Measurements from ENCODE around the gene ABLIM2.

ABLIM2 gene

DNA sequence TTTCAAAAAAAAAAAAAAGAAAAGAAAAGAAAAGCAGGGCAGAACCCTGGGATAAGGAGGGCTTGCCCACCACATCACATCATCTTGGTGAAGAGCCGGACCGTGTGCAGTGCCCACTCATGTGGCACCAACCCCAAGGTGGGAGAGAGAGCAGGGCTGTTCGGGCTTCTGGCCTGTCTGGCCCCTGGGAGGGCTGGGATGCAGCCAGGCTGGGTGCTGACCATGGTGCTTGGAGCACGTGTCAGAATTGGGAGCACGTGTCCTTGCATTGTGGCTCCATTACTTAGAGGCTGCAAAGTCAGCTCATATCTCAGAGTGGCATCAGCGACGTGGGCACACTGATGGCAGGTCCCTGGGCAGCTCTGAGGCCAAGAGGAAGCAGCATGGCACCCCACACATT lies 118.0 kb downstream of the ABLIM2 start:
- no peak for DNase-seq

DNA sequence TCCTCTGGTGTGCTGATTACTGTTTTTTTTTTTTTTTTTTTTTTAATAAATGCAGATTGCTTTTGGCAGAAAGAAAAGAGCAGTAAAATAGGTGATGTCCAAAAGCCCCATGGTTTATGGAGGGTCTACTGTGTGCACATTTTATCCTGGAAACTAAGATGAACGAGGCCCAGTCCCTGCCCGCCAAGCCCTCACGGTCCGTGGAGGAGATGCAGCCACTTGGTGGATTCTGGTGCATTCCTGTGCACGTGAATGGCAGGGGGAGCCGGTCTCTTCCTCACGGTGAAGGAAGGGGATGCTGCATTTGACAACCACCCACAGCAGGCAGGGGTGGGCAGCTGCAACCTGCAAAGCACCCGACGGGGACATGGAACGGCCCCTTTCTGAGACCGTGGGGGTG lies 118.8 kb downstream of the ABLIM2 start:
- no peak for DNase-seq

DNA sequence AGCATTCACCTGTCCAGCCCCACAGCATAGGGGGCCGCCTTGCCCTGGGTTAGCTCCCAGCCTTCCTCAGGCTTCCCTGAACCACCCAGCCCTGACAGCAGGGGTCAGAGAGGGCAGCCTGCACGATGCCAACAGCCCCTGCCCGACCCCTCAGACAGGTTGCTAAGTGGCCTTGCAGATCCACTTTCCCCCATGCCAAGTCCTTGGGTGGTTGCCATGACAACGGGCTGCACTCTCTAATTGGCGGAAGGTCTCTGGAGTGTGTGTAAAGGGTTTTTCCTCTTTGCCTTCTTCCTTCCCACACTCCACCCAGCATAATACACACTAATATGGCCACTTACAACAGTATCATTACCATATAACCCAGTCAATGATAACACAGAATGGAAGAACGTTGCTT lies 119.3 kb downstream of the ABLIM2 start:
- DNase-seq, result no peak

DNA sequence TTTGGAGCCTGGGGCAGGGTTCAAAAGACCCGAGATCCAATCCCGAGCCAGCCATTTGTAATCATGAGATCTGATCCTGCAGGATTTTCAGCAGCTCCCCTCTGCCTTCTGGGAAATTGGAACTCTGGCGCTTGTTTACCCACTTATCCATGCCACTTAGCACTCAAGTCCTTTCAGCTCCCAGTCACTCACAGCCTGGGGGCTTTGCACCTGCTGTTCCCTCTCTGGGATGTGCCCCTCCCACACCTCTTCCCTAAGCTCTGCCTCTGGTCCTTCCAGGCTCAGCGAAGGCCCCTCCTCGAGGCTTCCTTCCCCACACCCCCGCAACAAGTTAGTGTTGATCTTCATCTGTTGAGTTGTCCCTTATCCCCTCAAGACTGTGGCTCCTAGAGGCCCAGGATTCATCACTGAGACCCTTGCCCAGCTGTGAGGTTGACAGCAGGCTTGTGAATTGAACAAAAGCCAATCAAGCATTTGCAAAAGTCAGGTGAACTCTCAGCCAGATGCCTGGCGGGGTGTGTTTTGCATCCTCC lies 119.8 kb downstream of the ABLIM2 start:
- DNase-seq, result no peak

- no peak for DNase-seq
Observed at GRCh38 chr4:8038083-8038482, 120.5 kb downstream of the ABLIM2 start.

DNA sequence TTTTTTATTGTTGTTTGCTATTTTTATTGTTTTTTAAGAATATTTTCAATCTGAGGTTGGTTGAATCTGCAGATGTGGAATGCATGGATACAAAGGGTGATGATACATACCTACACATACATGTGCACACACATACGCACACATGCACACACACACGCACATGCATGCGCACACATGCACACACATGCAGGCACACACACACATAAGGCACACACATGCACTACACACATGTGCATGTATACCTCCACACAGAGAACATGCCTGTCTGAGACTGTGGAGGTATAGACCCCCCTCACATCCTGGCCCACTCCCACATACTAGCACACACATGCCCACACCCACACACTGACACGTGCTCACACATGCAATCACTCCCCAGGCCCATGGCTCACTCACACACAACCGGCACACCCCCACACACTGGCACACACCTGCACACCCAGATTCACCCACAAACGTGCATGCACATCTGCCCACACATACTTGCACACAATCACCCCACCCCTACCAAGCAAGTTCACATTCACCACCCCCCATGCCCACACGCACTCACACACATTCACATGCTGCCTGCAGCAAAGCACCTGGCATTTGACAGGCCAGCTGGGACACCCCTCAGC lies 121.4 kb downstream of the ABLIM2 start:
- DNase-seq, result no peak

DNA sequence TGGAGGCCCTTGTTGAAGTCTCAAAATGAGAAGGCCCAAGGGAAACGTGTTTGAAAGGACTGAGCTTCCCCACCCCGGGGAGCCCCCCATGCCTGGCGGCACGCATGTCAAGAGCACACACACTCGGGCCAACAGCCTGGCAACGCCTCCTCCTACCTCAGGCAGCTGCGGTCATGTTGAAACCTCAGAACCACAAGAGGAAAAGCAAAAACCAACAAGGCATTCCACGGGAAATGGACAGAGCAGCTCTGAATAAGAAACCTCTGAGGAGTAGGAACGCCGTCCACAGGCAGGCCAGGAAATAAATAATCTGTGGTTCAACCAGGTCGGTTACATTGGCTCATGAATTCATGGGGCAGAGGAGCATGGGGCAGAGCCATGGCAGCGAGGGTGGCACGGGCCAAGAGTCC lies 123.2 kb downstream of the ABLIM2 start:
- no peak for DNase-seq

- no peak for DNase-seq
Observed at GRCh38 chr4:8033829-8034528, 124.6 kb downstream of the ABLIM2 start.

DNA sequence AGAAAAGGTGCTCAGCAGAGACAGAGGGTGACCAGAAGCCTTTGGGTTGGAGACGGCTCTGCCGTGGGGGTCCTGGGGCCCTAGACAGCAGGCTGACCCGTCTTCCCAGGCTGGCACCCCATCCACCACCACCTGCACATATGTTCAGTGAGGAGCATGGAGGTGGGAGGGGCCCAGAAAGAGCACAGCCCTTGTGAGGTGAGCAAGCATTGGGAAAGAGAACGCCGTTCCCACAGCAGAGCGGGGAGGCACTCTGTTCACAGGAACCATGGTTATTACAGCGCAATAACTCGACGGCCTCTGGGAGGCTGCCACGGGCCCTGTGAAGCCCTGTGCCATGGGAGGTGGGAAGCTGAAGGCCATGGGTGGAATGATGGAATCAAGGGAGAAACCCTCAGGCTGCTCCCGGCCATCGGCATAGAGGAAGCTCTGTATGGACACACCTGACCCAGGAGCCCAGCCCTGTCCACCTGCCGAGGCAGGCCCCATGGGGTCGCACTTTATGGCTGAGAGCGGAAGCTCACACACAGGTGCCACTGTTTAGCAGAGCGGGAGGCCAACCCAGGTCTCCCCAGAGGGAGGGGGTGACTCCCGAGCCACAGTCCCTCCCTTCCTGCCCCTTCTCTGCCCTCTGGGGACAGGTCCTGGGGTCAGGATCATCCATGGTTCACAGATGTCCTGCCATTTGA lies 125.4 kb downstream of the ABLIM2 start:
- DNase-seq, result no peak

- DNase-seq, result no peak
Observed at GRCh38 chr4:8032381-8032780, 126.2 kb downstream of the ABLIM2 start.

GRCh38 chr4:8030121-8030781 lies 128.4 kb downstream of the ABLIM2 start:
- DNase-seq, result no peak

- DNase-seq, result no peak
Observed at GRCh38 chr4:8029689-8030088, 128.9 kb downstream of the ABLIM2 start.

DNA sequence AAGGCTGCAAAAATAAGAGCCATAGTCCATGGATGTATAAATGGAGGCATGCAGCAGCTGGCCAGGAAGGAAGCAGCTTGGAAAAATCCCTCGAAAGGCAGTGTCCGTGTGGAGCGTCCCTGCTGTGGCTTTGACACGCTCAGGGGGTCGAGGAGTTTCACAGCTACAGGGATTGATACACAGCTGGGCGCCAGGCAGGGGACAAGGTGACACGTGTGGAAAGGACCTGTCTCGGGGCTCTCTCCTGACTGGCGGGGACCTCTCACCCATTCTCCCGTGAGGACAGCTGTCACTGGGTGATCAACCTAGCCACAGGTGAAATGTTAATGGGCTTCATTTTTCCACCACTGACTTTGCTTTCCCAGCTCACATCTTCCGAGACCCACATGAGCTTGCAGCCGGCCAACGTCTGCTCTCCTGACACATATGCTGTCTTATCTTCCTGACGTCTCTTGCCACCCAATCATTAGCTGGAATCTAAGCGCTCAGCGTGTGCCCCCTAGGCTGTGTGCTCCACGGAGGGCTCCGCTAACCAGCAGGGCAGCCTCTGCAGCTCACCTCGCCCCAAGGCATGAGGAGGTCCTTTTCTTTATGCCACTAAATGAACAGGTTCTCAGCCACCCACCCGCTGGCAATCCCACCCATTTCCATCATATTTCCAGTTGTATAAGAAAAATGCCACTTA lies 129.6 kb downstream of the ABLIM2 start:
- DNase-seq, result no peak

DNA sequence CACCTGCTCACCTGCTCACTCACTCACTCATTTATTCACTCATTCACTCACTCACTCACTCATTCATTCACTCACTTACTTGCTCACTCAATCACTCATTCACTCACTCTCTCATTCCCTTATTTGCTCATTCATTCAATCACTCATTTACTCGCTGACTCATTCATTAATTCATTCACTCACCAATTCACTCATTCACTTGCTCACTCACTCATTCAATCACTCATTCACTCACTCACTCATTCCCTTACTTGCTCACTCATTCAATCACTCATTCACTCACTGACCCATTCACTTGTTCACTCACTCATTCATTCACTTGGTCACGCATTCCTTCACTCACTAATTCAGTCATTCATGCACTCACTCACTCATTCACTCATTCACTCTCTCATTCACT lies 130.2 kb downstream of the ABLIM2 start:
- no peak for DNase-seq

DNA sequence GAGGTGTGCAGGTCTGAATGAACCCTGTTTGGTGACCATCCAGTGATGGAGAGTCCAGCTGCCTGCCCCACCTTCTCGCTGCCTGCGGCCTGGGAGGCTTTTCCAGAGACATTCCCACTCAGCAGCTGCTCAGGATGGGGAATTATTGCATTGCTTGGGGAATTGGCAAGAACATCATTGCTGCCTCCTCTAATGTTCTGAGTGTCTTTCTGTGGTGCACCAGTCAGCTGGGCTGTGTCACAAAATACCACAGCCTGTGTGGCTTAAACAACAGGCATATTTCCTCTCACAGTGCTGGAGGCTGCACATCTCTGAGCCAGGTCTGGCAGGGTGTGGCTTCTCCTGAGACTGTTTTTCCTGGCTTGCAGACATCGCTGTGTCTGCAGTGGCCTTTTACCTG lies 132.2 kb downstream of the ABLIM2 start:
- DNase-seq, result no peak

DNA sequence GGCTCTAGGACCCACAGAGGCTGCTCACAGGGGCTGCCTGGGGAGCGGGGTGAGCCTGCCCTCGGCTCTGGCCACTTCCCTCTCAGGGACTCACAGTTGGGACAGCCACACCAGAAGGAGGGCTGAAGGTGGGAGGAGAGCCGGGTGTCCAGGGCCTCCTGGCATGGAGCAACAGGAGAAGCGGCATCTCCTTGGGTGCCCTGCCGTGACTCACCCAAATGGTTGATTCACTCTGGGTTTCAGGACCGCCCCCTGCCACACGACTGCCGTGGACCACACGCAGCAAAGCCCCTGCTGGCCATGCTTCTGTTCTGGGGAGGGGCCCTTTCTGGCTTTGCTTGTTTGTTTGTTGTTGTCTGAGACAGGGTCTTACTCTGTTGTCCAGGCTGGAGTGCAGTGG lies 132.9 kb downstream of the ABLIM2 start:
- DNase-seq, result no peak

GRCh38 chr4:8024073-8024786 lies 134.4 kb downstream of the ABLIM2 start:
- no peak for DNase-seq

DNA sequence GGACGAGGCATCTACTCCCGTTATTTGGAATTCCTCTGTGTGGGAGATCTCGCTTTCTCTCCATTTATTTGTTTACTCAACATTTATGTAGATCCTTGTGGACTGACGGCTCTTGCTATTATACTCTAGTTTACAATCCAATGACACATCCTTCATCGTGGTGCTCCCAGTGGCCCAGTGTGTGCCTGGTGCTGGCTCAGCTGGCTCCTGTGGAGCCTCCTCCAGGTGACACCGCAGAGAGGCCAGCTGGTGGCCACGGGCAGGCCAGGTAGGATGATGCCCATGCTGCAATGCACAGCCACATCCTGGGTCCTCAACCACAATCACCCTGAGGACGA lies 134.9 kb downstream of the ABLIM2 start:
- no peak for DNase-seq

DNA sequence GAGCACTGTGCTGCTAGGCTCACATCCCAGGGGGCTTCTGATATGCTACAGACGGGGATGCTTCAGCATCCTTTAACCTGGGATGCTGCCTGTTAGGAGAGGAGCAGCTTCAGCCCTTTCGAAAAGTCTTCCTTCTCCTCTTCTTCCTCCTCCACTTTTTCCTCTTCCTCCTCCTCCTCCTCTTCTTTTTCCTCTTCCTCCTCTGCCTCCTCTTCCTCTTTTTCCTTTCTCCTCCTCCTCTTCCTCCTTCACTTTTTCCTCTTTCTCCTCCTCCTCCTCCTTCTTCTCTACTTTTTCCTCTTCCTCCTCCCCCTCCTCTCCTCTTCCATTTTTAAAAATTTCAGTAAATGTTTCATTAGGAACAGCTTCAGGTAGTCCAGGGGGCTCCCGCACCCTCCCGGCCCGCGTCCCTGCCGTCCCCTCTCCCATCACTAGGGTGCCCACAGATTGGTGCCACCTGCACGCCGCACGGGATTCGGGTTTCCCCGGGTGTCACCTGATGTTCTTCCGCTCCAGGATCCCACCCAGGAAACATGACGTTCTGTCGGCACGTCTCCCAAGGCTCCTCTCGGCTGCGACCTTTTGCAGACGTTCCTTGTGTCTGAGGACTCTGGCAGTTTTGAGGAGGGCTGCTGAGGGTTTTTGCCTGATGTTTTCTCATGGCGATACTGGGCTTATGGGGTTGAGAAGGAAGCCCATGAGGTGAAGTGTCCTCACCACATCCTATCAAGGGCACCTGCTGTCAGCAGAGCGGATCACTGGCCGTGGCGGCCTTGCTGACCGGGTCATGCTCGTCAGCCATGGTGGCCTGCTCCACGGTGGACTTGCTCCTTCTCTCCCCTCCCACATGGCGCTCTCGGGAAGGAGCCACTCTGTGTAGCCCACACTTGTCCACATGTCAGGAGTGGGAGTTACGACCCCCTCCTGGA lies 135.6 kb downstream of the ABLIM2 start:
- no peak for DNase-seq

DNA sequence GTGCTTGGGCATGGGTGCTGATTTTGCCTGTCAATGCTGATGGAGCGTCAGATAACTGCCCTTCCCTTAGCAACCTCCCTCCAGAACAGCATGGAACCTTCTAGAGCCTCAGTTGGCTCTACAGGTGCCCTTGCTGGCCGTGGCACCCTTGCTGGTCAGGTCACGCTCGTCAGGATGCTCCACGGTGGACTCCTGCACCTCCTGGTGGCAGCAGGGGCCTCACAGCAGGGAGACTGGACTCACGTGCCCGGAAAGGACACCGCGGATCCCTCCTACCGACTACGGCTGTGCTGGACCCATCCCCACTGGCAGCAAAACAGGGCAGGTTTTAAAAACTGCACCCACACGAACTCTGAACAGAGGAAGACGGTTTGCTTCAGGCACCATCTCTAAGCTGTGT lies 136.8 kb downstream of the ABLIM2 start:
- DNase-seq, result no peak
